DOHH2 (cell line): ENCODE measurements around the gene CCR6.

Source experiments
- H3F3A ChIP-seq: fragments of 200-600 bp; sonication (generic), shearing (Covaris generic); 2 replicates; pipeline ENCODE4 v1.6.0; 2016; ENCODE audit warnings: antibody characterized with exemption, mild to moderate bottlenecking; ENCODE audit not compliant: control insufficient read depth, insufficient read depth
- H3K27ac ChIP-seq: fragments of 200-600 bp; sonication (generic); 2 replicates; pipeline ENCODE4 v1.5.1; 2014; ENCODE audit warnings: low read depth, mild to moderate bottlenecking, low read length, moderate library complexity
- H3K27me3 ChIP-seq: fragments of 200-600 bp; sonication (generic); 2 replicates; pipeline ENCODE4 v1.6.1; 2014; ENCODE audit warnings: mild to moderate bottlenecking, low read length, mixed read lengths; ENCODE audit not compliant: control insufficient read depth
- H3K36me3 ChIP-seq: fragments of 200-600 bp; sonication (generic); 2 replicates; pipeline ENCODE4 v1.6.1; 2014; ENCODE audit warnings: mild to moderate bottlenecking, low read length, moderate library complexity, mixed read lengths; ENCODE audit not compliant: control insufficient read depth
- H3K4me1 ChIP-seq: fragments of 200-600 bp; sonication (generic); 2 replicates; pipeline ENCODE4 v1.6.1; 2014; ENCODE audit warnings: mild to moderate bottlenecking, low read length, mixed read lengths; ENCODE audit not compliant: control insufficient read depth
- H3K4me2 ChIP-seq: fragments of 200-600 bp; sonication (generic); 2 replicates; pipeline ENCODE4 v1.6.0; 2014; ENCODE audit warnings: mild to moderate bottlenecking, low read length, moderate library complexity
- H3K4me3 ChIP-seq: fragments of 200-600 bp; sonication (generic); 2 replicates; pipeline ENCODE4 v1.5.1; 2014; ENCODE audit warnings: mild to moderate bottlenecking, low read length, mixed read lengths
- H3K79me2 ChIP-seq: fragments of 200-600 bp; sonication (generic); 2 replicates; pipeline ENCODE4 v1.6.1; 2014; ENCODE audit warnings: mild to moderate bottlenecking, low read length, mixed read lengths; ENCODE audit not compliant: control insufficient read depth
- H3K9me2 ChIP-seq: fragments of 200-600 bp; sonication (generic); replicated peaks from 2 replicates; pipeline ENCODE4 v1.6.1; 2014; ENCODE audit warnings: mild to moderate bottlenecking, low read length, mixed read lengths; ENCODE audit not compliant: control insufficient read depth
- H3K9me3 ChIP-seq: fragments of 200-600 bp; sonication (generic); 2 replicates; pipeline ENCODE4 v1.6.1; 2014; ENCODE audit warnings: antibody characterized with exemption, low read length, mixed read lengths; ENCODE audit not compliant: control insufficient read depth, insufficient read depth
- H4K20me1 ChIP-seq: fragments of 200-600 bp; sonication (generic); 2 replicates; pipeline ENCODE4 v1.6.0; 2014; ENCODE audit warnings: low read depth, mild to moderate bottlenecking, antibody characterized with exemption, low read length, moderate library complexity; ENCODE audit not compliant: control insufficient read depth, insufficient read depth
- CTCF ChIP-seq: fragments of 200-600 bp; sonication (generic); IDR thresholded peaks from one replicate; pipeline ENCODE4 v1.5.1; 2014; ENCODE audit warnings: antibody characterized with exemption, mild to moderate bottlenecking, low read depth, low read length; ENCODE audit not compliant: poor library complexity, severe bottlenecking
- EZH2phosphoT487 ChIP-seq: fragments of 200-600 bp; sonication (generic); IDR thresholded peaks from 2 replicates; pipeline ENCODE4 v1.6.1; 2017; ENCODE audit warnings: borderline replicate concordance, mild to moderate bottlenecking, antibody characterized with exemption, low read length, moderate library complexity, mixed read lengths

CCR6 gene

GRCh38 chr6:167095888-167096287, 27.0 kb upstream of the CCR6 start:
- TF ChIP-seq CTCF (no peak), EZH2phosphoT487 (no peak)

GRCh38 chr6:167096991-167097390, 25.9 kb upstream of the CCR6 start:
- peaks cover 73% of the 10 kb centered on the region for H3K4me1 ChIP-seq

More at GRCh38 chr6:167095888-167096287, 27.0 kb upstream of the CCR6 start:
- H3K36me3 ChIP-seq: no peaks in the 10 kb centered on the region
- H3K9me2 ChIP-seq: no peaks in the 10 kb centered on the region
- H3F3A ChIP-seq: peaks cover 35% of the 10 kb centered on the region
- H3K79me2 ChIP-seq: no peaks in the 10 kb centered on the region
- H3K27me3 ChIP-seq: no peaks in the 10 kb centered on the region; the same call in 1 of the 2 replicates
- H3K4me2 ChIP-seq: peak overlapping the region; percentile 80
- H4K20me1 ChIP-seq: no peaks in the 10 kb centered on the region
- H3K4me3 ChIP-seq: peak overlapping the region; percentile 70
- peak overlapping the region; percentile 62 for H3K27ac ChIP-seq
- H3K4me1 ChIP-seq: peaks cover 81% of the 10 kb centered on the region
- H3K9me3 ChIP-seq: no peaks in the 10 kb centered on the region

GRCh38 chr6:167097770-167098169, 25.1 kb upstream of the CCR6 start:
- TF ChIP-seq CTCF (no peak), EZH2phosphoT487 (no peak)
- H3K4me2 ChIP-seq: no peak overlapping the region

More at GRCh38 chr6:167096991-167097390, 25.9 kb upstream of the CCR6 start:
- Histone ChIP-seq H3K4me3 (no peak overlapping the region), H3K79me2 (no peaks in the 10 kb centered on the region), H3K9me3 (no peaks in the 10 kb centered on the region), H3F3A (peaks cover 29% of the 10 kb centered on the region), H3K4me2 (no peak overlapping the region), H3K27ac (no peak overlapping the region), H4K20me1 (no peaks in the 10 kb centered on the region), H3K36me3 (no peaks in the 10 kb centered on the region), H3K27me3 (no peaks in the 10 kb centered on the region; the same call in 1 of the 2 replicates), H3K9me2 (no peaks in the 10 kb centered on the region)
- no peak for TF ChIP-seq EZH2phosphoT487

GRCh38 chr6:167098825-167099225, 24.1 kb upstream of the CCR6 start:
- Histone ChIP-seq H3K79me2 (no peaks in the 10 kb centered on the region), H3K9me2 (no peaks in the 10 kb centered on the region), H4K20me1 (no peaks in the 10 kb centered on the region), H3K4me2 (peak overlapping the region; percentile 49), H3K27ac (no peak overlapping the region), H3K36me3 (no peaks in the 10 kb centered on the region), H3K4me3 (peak overlapping the region; percentile 23), H3K9me3 (no peaks in the 10 kb centered on the region), H3K27me3 (no peaks in the 10 kb centered on the region; the same call in 1 of the 2 replicates), H3F3A (peaks cover 17% of the 10 kb centered on the region), H3K4me1 (peaks cover 73% of the 10 kb centered on the region)
- TF ChIP-seq EZH2phosphoT487: no peak
- no peak for TF ChIP-seq CTCF

More at GRCh38 chr6:167097770-167098169, 25.1 kb upstream of the CCR6 start:
- Histone ChIP-seq H4K20me1 (no peaks in the 10 kb centered on the region), H3K4me3 (no peak overlapping the region), H3K79me2 (no peaks in the 10 kb centered on the region), H3F3A (peaks cover 22% of the 10 kb centered on the region), H3K27ac (no peak overlapping the region), H3K36me3 (no peaks in the 10 kb centered on the region), H3K4me1 (peaks cover 73% of the 10 kb centered on the region), H3K9me3 (no peaks in the 10 kb centered on the region), H3K9me2 (no peaks in the 10 kb centered on the region), H3K27me3 (no peaks in the 10 kb centered on the region; the same call in 1 of the 2 replicates)
